Osteoblast (primary cell): Measurements from ENCODE around the gene DENND2A. TPM values are rescaled to one million over a fixed set of nuclear protein-coding genes. Genes with fewer than 3 reads are reported as not detected.
"Not testable (repeated sequence)": the region's sequence is repeated elsewhere in the genome, so short reads cannot be mapped to it uniquely, and the experiment has no call there.

Experiments used
- DNase-seq: peaks from one replicate; pipeline ENCODE4 v3.0.0; 2011; ENCODE audit warnings: low spot score, mixed read lengths; ENCODE audit not compliant: insufficient read length; ENCODE audit errors: missing footprints
- H2AFZ ChIP-seq: 2 replicates; pipeline ENCODE4 v1.6.0; 2011; ENCODE audit warnings: mild to moderate bottlenecking, low read length
- H3K27ac ChIP-seq: 2 replicates; pipeline ENCODE4 v1.5.1; 2011; ENCODE audit warnings: mild to moderate bottlenecking, low read depth, low read length, moderate library complexity
- H3K27me3 ChIP-seq: 2 replicates; pipeline ENCODE4 v1.6.0; 2012; ENCODE audit warnings: mild to moderate bottlenecking, control low read depth, inconsistent platforms, low read length, moderate library complexity; ENCODE audit not compliant: insufficient read depth
- H3K36me3 ChIP-seq: 2 replicates; pipeline ENCODE4 v1.5.1; 2011; ENCODE audit warnings: mild to moderate bottlenecking, low read length, control low read depth, moderate library complexity; ENCODE audit not compliant: insufficient read depth
- H3K4me1 ChIP-seq: 2 replicates; pipeline ENCODE4 v1.5.1; 2011; ENCODE audit warnings: mild to moderate bottlenecking, low read length, control low read depth, moderate library complexity; ENCODE audit not compliant: insufficient read depth
- H3K4me2 ChIP-seq: 2 replicates; pipeline ENCODE4 v1.6.0; 2011; ENCODE audit warnings: mild to moderate bottlenecking, low read length; ENCODE audit not compliant: insufficient read depth
- H3K4me3 ChIP-seq: fragments of 200-600 bp; sonication (generic); 3 replicates; pipeline ENCODE4 v1.5.1; 2012; ENCODE audit warnings: mild to moderate bottlenecking, low read length, inconsistent platforms; ENCODE audit not compliant: insufficient read depth
- H3K79me2 ChIP-seq: 2 replicates; pipeline ENCODE4 v1.6.0; 2012; ENCODE audit warnings: mild to moderate bottlenecking, low read length, control low read depth, inconsistent platforms; ENCODE audit not compliant: insufficient read depth
- H3K9me3 ChIP-seq: 2 replicates; pipeline ENCODE4 v1.5.1; 2011; ENCODE audit warnings: low read depth, low read length, control low read depth
- H4K20me1 ChIP-seq: 2 replicates; pipeline ENCODE4 v1.6.0; 2012; ENCODE audit warnings: mild to moderate bottlenecking, low read length, control low read depth; ENCODE audit not compliant: insufficient read depth
- total RNA-seq: library from RNA; depleted of rRNA; stranded (reverse); fragments of >200 nt; gene quantifications from 2 replicates; pipeline ENCODE4 v1.2.3, GENCODE V29; 2012
- TF ChIP-seq, protein P1 (sequence below): IDR thresholded peaks from 2 replicates; pipeline ENCODE4 v1.5.1; 2011; ENCODE audit warnings: mild to moderate bottlenecking, low read depth, low read length, moderate library complexity; ENCODE audit errors: extremely low read depth

The DENND2A gene
- total RNA-seq, 1 donor: 0.36 TPM

DNA sequence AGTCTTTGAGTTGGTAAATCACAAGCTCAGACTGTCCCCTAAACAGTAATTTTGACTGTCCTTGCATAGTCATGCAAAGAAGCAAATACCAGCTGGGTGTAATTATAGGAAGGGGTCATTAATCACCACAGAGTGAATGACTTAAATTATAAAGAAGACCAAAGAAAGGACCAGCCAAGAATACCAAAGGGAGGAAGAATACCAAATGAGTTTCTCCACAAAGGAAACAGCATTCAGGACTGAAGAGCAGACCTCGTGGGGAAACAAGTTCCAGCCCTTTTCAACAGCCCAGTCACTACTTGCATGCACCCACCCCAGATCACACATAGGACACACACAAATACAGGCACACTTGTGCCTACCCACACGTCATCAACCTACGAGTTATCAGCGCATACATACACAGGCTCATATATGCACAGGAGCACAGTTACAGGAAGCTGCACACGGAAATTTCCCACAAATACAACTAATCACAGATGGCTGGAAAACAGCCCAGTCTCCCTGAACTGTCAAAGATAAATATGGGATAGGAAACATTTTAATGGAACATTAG is 77.6 kb downstream of the DENND2A start:
- Histone ChIP-seq H4K20me1 (no peaks in the 10 kb centered on the region), H2AFZ (no peak overlapping the region), H3K27ac (no peak overlapping the region), H3K4me3 (no peak overlapping the region), H3K4me2 (no peak overlapping the region), H3K27me3 (no peaks in the 10 kb centered on the region), H3K36me3 (no peaks in the 10 kb centered on the region), H3K4me1 (peaks cover 10% of the 10 kb centered on the region), H3K9me3 (no peaks in the 10 kb centered on the region), H3K79me2 (no peaks in the 10 kb centered on the region)
- no peak for DNase-seq
- TF ChIP-seq, protein P1, sequence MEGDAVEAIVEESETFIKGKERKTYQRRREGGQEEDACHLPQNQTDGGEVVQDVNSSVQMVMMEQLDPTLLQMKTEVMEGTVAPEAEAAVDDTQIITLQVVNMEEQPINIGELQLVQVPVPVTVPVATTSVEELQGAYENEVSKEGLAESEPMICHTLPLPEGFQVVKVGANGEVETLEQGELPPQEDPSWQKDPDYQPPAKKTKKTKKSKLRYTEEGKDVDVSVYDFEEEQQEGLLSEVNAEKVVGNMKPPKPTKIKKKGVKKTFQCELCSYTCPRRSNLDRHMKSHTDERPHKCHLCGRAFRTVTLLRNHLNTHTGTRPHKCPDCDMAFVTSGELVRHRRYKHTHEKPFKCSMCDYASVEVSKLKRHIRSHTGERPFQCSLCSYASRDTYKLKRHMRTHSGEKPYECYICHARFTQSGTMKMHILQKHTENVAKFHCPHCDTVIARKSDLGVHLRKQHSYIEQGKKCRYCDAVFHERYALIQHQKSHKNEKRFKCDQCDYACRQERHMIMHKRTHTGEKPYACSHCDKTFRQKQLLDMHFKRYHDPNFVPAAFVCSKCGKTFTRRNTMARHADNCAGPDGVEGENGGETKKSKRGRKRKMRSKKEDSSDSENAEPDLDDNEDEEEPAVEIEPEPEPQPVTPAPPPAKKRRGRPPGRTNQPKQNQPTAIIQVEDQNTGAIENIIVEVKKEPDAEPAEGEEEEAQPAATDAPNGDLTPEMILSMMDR: no peak

DNA sequence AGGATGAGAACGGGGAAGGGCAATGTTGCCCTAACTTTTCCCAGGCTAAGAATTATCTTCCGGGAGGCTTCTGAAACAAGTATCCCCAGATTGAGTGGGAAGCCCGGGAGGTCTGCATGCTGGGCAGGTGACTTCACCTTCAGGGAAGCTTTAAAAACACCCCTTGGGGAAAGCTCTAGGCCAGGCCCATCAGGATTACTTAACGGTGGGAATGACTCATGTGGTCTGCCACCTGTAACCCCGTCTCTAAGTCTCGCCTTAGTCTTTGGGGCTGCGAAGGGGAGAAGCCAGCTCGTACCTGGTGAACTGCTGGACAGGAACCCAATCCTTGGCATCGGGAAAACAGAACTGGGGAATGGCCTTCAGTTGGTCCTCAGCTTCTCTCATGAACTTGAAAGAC is 81.2 kb downstream of the DENND2A start:
- Histone ChIP-seq H3K36me3 (no peaks in the 10 kb centered on the region), H3K27ac (no peak overlapping the region), H3K4me3 (no peak overlapping the region), H3K79me2 (no peaks in the 10 kb centered on the region), H3K9me3 (no peaks in the 10 kb centered on the region), H3K4me2 (no peak overlapping the region), H4K20me1 (no peaks in the 10 kb centered on the region), H2AFZ (no peak overlapping the region), H3K27me3 (no peaks in the 10 kb centered on the region), H3K4me1 (peaks cover 3% of the 10 kb centered on the region)
- TF ChIP-seq, protein P1: no peak
- no peak for DNase-seq

DNA sequence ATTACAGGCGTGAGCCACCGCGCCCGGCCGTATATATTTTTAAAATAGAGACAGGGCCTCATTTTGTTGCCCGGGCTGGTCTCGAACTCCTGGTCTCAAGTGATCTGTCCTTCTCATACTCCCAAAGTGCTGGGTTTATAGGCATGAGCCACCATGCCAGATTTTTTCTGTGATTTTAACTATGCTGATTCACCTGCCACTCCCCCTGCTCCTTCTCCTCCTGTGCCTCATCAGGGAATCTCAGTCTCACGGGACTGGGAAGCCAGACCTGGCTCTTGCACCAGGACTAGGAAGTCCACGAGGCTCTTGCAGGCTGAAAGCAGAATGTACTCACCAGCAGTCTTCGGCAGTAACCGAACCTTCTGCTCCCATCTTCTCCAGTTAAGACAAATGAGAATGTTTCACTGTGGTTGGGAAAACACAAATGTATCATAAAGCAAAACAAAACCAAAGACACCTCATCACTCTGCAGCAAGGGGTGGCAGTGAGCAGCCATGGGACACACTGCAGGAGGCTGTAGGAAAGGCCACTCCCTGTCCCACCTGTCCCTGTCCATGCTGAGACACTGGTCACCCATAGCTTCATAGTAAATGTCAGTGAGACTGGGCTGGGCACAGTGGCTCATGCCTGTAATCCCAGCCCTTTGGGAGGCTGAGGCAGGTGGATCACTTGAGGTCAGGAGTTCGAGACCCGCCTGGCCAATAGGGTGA is 82.6 kb downstream of the DENND2A start:
- H3K36me3 ChIP-seq: no peaks in the 10 kb centered on the region
- H3K27me3 ChIP-seq: no peaks in the 10 kb centered on the region
- H3K79me2 ChIP-seq: no peaks in the 10 kb centered on the region
- no peak overlapping the region for H3K4me3 ChIP-seq
- H2AFZ ChIP-seq: no peak overlapping the region
- no peaks in the 10 kb centered on the region for H3K9me3 ChIP-seq
- no peak for DNase-seq
- H3K27ac ChIP-seq: no peak overlapping the region
- peaks cover 3% of the 10 kb centered on the region for H3K4me1 ChIP-seq
- H3K4me2 ChIP-seq: no peak overlapping the region
- TF ChIP-seq, protein P1: no peak
- no peaks in the 10 kb centered on the region for H4K20me1 ChIP-seq

DNA sequence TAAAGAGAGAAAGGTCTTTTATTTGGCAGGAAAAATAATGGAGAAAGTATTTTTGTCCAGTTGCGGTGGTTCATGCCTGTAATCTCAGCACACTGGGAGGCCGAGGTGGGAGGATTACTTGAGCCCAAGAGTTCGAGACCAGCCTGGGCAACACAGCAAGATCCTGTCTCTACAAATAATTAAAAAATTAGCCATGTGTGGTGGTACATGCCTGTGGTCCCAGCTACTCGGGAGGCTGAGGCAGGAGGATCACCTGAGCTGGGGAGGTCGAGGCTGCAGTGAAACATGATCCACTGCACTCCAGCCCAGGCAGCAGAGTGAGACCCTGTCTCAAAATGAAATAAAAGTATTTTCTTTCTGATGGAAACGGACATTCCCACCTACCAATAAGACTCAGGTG is 83.5 kb downstream of the DENND2A start:
- Histone ChIP-seq H3K79me2 (no peaks in the 10 kb centered on the region), H3K27me3 (no peaks in the 10 kb centered on the region), H3K27ac (no peak overlapping the region), H3K36me3 (no peaks in the 10 kb centered on the region), H3K9me3 (no peaks in the 10 kb centered on the region), H3K4me1 (peaks cover 3% of the 10 kb centered on the region), H3K4me2 (no peak overlapping the region), H4K20me1 (no peaks in the 10 kb centered on the region), H3K4me3 (no peak overlapping the region), H2AFZ (no peak overlapping the region)
- TF ChIP-seq, protein P1: no peak
- no peak for DNase-seq

DNA sequence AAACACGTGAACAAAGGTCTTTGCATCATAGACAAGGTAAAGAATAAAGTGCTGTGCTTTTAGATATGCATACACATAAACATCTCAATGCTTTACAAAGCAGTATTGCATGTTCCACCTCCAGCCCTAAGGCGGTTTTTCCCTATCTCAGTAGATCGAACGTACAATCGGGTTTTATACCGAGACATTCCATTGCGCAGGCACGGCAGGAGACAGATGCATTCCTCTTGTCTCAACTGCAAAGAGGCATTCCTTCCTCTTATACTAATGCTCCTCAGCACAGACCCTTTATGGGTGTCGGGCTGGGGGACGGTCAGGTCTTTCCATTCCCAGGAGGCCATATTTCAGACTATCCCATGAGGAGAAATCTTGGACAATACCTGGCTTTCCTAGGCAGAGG is 87.4 kb downstream of the DENND2A start:
- not testable (repeated sequence) for H3K36me3 ChIP-seq, H4K20me1 ChIP-seq, H2AFZ ChIP-seq, H3K4me2 ChIP-seq, H3K79me2 ChIP-seq, H3K27me3 ChIP-seq, DNase-seq, H3K9me3 ChIP-seq, H3K4me1 ChIP-seq, H3K4me3 ChIP-seq, H3K27ac ChIP-seq
